NCI-H1048 (cell line): Measurements from ENCODE around the gene NT5C.
A peak's percentile ranks its signal among the peaks of the same experiment; 100 is the strongest.

Source experiments
- DNase-seq: peaks from one replicate; lab custom pipeline; 2025; lab: John Stamatoyannopoulos, UW

NT5C gene

DNA sequence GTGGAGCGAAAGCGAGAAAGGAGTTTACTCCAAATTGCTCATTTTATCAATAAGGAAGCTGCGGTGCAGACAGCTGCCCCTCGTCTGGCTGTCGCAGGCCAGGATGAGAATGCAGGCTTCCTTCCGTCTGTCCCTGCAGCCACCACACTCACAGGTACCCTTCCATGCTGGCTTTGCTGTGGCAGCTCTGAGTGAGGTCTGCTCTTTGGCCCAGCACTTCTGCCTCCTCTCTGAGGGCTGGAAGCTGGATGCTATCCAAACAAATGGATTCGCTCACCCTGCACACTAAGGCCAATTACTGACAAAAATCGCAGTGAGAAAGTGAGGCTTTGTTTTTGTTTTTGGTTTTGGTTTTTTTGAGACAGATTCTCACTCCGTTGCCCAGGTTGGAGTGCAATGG is 14.8 kb downstream of the NT5C start:
- no peak for DNase-seq

- no peak for DNase-seq
Observed at GRCh38 chr17:75115555-75115954, 16.0 kb downstream of the NT5C start.

DNA sequence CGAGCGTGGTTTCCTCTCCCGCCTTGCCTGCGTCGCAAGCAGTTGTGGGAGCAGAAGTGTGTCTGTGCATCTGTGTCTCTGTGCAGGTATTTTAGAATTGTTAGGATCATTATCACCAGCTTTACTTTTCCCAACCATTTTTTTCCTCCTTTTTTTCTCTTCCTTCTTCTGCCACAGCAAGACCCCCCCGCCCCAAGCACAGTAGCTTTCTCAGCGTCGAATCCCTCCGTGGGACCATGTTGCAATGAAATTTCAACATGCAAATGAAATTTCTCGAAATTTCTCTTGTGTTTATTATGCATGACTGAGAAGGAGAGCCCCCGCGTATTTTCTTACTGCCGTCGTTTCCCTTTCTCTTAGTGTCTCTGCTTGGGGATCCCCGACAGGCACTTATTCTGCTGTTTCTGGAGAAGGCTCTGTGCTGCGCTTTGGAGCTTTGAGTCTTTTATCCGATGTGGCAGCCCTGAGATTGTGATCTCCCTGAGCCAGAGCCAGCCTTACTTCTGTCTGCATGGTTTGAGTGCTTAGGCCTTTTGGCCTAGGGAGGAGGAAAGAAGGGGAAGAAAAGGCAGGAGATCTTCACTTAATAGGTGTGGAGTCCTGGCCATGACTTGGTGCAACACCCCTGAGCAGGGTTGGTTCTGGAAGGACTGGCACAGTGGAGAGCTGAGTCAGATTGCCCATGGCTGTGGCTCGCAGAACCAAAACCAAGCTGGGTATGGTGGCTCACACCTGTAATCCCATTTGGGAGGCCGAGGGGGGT is 16.8 kb downstream of the NT5C start:
- no peak for DNase-seq

GRCh38 chr17:75113798-75114551 is 17.6 kb downstream of the NT5C start:
- peak; percentile 58 for DNase-seq

- DNase-seq = no peak
Observed at GRCh38 chr17:75111777-75112335, 19.7 kb downstream of the NT5C start.

DNA sequence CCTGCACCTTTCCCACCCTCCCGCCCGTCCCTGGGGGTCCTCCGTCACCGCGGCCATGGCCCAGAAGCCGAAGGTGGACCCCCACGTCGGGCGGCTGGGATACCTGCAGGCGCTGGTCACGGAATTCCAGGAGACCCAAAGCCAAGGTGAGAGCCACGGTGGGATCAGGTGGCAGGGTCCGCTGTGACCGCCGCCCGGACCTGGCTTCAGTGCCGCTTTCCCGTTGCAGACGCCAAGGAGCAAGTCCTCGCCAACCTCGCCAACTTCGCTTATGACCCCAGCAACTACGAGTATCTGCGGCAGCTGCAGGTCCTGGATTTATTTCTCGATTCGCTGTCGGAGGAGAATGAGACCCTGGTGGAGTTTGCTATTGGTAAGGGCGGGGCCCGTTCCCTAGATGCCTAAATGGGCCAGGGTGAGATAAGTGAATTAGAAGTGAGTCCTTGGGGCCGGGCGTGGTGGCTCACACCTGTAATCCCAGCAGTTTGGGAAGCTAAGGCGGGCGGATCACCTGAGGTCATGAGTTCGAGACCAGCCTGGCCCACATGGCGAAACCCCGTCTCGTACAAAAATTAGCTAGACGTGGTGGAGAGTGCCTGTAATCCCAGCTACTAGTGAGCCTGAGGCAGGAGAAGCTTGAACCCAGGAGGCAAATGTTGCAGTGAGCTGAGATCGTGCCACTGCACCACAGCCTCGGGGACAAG is 21.2 kb downstream of the NT5C start:
- no peak for DNase-seq

DNA sequence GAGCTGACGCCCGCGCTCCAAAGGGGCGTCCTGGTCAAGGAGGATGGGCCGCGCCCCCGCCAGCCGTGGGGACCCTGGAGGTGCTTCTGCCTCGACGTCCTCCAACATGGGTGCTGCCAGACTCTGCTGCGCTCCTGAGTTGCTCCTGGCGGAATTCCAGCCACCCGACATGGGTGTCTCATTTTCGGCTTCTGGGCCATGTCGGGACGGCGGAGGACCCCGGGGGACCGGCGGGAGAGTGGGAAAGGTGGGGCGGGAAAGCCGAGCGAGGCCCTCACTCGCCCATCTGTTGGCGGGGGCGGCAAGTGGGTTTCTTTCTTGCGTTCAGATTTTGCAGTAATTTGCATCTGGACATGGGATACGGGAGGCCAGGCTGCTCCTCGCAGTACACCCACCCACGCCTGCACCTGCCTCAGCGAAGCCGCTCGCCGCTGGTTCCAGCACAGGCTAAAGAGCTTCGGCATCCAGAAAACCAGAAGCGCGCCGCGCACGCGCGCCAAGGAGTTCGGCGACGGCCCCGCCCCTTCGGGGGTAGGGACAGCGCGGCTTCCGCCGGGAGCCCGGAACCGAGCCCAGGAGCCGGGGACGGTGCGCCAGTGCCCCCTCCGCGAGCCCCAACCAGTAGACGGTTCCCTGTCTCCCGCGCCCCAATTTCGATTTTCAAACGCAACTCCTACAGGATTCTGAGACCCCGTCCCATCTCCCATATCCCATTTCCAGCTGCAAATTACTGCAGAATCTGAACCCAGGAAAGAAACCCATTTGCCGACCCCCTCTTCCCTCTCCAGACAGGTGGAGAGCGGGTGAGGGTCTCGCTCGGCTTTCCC is 21.9 kb downstream of the NT5C start, which contains the start of gene ARMC7:
TSS of gene ARMC7 (plus strand) at position 563 of the 827 bp plus-strand sequence. CDS start 320 bp downstream, outside the sequence.
- DNase-seq = peak; percentile 80

- DNase-seq = no peak
Observed at GRCh38 chr17:75109046-75109406, 22.5 kb downstream of the NT5C start.

- DNase-seq = no peak
Observed at GRCh38 chr17:75108193-75108592, 23.3 kb downstream of the NT5C start.

DNA sequence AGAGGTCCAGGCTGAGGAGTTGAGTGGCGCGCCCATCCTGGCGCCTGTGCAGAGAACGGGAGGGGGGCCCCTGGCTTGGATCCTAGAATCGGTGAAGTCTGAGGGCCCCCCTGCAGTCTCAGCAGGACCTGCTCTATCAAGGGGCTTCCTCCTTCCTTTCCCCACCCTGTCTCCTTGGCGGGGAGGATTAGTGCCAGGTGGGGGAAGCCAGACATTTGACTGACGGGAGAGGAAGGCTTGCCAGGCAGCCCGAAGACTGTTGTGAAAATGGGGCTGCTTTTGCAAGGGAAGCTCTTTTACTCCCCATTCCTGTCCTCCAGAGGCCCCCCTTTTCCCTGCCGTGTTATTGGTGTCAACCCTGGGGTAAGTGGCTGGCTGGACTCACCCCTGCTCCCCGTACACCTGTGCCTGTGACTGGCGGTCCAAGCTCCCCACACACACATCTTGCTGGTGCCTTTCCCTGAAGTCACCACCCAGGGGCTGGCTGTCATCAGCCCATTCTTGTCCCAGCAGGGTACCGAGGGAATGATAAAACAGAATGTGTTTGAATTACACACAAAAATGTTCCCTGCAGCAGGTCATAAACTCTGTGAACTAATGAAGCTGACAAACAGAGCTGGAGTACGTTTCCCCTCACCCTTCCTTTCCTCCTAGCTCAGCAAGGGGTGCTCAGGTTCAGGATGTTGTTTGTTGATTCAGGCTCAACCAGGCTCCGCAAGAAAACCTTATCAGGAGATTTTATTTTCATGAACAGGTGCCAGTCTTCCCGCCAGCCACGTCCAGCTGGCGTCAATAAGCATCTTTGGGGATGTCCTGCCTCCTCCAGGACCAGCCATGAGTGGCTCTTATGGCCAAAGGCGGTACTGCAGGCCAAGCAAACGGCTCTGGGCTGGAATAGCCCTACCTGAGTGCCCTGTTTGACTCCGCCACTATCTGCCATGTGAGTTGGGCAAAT is 26.1 kb downstream of the NT5C start:
- DNase-seq = no peak

DNA sequence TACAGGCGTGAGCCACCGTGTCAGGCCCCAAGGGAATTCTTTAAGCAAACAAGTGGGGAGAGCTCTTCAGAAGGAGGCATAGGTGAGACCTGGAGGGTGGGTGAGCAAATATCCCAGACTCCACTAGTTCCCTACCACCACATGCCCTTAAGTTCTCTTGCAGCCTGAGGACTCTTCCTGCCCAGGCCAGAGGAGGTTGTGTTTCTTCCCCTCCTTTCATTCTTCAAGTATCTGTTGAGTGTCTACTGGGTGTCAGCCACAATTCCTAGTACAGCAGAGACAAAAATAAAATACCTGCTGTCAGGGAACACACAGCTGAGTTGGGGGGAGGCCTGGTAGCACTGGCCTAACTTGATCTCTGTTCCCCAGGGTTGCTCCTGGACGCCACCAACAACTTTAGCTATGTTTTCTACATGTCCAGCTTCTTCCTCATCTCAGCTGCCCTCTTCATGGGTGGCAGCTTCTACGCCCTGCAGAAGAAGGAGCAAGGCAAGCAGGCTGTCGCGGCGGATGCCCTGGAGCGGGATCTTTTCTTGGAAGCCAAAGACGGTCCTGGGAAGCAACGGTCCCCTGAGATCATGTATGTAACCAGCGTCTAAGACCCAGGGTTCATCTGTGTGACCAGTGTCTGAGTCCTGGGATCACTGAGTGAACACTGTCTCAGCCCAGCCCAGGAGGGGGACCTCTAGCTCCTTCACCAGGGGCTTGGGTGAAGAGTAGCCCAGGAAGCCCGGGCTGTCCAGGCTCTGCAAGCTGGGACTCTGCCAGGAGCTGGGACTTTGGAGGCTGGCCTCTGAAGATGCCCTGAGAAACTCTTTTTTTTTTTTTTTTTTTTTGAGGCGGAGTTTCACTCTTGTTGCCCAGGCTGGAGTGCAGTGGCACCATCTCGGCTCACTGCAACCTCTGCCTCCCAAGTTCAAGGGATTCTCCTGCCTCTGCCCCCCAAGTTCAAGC is 27.7 kb downstream of the NT5C start:
- no peak for DNase-seq

- DNase-seq = no peak
Observed at GRCh38 chr17:75102385-75102821, 29.1 kb downstream of the NT5C start.

GRCh38 chr17:75099881-75100595 is 31.5 kb downstream of the NT5C start:
- no peak for DNase-seq

DNA sequence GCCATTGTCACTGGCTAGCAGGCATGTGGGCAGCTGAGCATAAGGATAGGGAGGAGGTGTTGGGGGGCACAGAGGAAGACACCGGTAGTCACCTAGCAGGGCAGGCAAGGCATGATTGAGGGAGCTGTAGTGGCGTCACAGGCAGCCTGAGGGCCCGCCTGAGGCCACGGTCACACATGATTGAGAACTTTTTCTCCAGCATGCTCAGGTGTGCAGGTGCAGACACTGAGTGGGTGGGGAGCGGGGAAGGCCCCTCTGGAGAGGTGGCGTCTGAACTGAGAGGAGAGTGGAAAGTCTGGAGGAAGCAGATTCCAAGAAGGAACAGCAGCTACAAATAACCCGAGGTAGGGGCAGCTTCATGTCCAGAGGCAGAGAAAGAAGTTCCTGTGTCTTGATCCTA is 32.7 kb downstream of the NT5C start:
- DNase-seq = no peak

DNA sequence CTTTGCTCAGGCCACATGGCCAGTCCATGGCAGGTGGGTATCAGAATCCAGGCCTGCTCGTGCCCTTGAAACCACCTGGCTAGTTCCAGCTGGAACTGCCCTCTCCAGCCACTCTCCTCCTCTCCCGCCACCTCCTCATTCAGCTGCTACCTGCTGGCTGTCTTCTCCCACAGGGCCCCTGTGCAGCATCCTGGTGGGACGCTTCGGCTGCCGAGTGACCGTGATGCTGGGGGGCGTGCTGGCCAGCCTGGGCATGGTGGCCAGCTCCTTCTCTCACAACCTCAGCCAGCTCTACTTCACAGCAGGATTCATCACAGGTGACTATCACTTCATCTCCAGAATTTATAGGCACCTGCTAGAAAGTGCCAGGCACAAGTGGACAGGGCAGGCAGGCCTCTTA is 33.7 kb downstream of the NT5C start:
- DNase-seq = no peak

GRCh38 chr17:75096082-75096625 is 35.4 kb downstream of the NT5C start:
- DNase-seq = no peak

GRCh38 chr17:75094871-75095399 is 36.6 kb downstream of the NT5C start:
- no peak for DNase-seq
